Adipocyte (in vitro differentiated cells): Measurements from ENCODE around the gene TSEN54.

Experiments used
- DNase-seq: peaks from one replicate; pipeline ENCODE4 v3.0.0-alpha.2; 2015; ENCODE audit warnings: low read depth
- H3K27me3 ChIP-seq: replicated peaks from 2 replicates; pipeline ENCODE4 v1.7.0; 2013; ENCODE audit warnings: mild to moderate bottlenecking, low read length, moderate library complexity; ENCODE audit not compliant: control insufficient read depth, insufficient read depth
- H3K36me3 ChIP-seq: 2 replicates; pipeline ENCODE4 v1.7.0; 2013; ENCODE audit warnings: low read length, mild to moderate bottlenecking, moderate library complexity; ENCODE audit not compliant: control insufficient read depth, insufficient read depth, severe bottlenecking
- H3K4me1 ChIP-seq: 2 replicates; pipeline ENCODE4 v1.7.0; 2013; ENCODE audit warnings: mild to moderate bottlenecking, low read length, moderate library complexity; ENCODE audit not compliant: control insufficient read depth, insufficient read depth
- H3K4me3 ChIP-seq: 2 replicates; pipeline ENCODE4 v1.7.0; 2013; ENCODE audit warnings: mild to moderate bottlenecking, low read length, moderate library complexity
- H3K9ac ChIP-seq: 2 replicates; pipeline ENCODE4 v1.7.0; 2013; ENCODE audit warnings: mild to moderate bottlenecking, low read length, moderate library complexity
- H3K9me3 ChIP-seq: 2 replicates; pipeline ENCODE4 v1.7.0; 2013; ENCODE audit warnings: mild to moderate bottlenecking, low read length, moderate library complexity; ENCODE audit not compliant: control insufficient read depth

TSEN54 gene

DNA sequence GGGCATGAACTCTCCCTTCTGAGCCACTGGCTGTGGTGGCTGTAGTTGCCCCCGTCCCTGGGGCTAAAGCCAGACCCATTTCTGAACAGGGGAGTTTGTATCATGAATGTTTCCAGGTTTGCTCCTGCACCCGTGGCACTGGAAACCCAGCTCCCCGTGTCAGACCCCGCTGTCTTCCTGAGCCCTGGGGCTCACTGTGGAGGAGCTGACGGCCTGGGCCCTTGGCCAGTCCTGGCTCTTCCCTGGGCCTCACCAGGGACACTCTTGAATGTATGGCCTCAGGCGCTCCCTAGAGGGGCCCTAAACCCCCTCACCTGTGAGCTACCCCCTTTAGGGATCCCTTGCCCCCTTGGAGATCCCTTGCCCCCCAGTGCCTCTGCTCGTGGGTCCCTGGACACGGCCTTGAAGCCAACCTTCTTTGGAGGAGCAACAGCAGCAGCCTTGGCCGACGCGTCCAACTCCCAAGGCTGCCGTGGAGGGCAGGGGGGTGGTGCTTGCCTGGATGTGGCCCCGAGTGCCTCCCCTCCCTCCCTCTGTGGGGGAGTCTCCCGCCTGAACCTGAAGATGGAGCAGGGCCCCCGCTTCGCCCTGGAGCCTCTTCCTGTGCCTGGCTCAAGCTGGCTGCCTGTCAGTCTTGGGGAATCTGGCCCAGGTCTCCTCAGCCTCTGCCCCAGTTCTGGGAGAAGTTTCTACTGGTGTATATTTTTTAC, 16.9 kb upstream of the TSEN54 start:
- no peak overlapping the region for H3K4me3 ChIP-seq
- H3K4me1 ChIP-seq = peaks cover 16% of the 10 kb centered on the region
- DNase-seq = no peak
- no peaks in the 10 kb centered on the region for H3K9me3 ChIP-seq
- no peaks in the 10 kb centered on the region for H3K27me3 ChIP-seq
- H3K9ac ChIP-seq = peak overlapping the region; percentile 29
- peaks cover 38% of the 10 kb centered on the region for H3K36me3 ChIP-seq

DNA sequence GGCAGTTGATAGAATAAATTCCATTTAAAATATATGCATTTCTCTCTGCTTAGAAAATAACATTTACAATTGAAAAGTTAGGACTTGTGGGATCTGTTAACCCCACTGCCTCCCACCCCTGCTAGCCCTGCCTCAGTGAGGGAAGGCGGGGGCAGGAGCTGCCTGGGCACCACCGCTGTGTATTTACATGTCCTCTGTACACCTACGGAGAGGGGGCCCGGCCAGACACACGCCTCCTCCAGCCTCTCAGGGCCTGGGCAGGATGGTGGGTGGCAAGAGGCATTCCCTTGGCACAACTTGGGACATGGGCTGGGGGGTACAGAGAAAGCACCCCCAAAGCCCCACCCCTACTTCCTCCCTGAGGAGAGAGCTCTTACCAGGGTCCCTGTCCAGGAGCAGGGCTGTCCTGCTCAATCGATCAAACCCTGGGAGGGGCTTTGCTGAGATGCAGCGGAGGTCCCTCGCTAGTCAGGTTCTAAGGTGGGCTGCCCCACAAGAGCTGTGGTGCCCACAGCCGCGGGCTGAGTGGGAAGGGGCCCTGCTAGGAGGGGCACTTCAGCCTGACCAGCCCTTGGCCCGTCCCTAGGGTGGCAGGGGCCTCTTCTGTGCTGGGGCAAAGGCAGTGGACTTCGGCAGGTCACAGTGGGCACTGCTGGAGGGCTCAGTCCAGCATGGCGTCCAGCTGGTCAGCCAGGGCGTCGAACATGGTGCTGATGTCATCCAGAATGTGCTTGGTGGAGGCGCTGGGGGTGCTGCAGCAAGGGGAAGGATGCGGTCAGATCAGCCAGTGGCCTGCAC, 15.7 kb upstream of the TSEN54 start:
- Histone ChIP-seq H3K36me3 (peaks cover 35% of the 10 kb centered on the region), H3K9me3 (no peaks in the 10 kb centered on the region), H3K27me3 (no peaks in the 10 kb centered on the region), H3K9ac (no peak overlapping the region), H3K4me1 (peaks cover 16% of the 10 kb centered on the region), H3K4me3 (no peak overlapping the region)
- no peak for DNase-seq

DNA sequence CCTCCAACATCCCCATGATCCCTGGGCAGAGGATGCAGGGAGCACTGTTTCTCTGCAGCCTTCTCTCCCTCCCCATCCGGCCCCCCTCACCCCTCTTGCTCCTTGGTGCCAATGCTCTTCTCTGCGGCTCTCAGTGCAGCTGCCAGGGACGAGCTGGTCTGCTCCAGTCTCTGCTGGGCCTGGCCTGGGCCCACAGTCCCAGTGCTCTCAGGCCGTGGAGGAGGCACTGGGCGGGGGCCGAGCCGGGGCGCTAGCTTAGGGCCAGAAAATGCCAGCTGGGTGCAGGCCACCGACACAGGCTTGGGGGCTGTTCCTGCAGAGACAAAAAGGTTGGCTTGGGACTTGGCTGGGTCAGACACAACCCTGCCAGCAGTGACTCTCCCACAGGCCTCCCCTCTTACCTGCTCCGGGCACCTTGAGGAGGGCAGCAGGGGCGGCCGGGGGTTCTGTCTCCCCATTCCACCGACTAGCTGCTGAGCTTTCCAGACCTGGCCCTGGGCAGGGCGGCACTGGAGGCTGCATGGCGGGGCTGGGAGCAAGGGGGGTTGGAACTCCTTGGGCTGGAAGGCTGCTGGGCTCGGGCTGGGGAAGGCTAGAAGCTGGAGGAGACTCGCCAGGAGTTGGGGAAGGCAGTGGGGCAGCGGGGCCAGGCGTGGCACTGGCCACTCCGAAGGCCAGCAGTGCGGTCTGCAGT, 14.8 kb upstream of the TSEN54 start:
- Histone ChIP-seq H3K4me1 (peaks cover 16% of the 10 kb centered on the region), H3K36me3 (peaks cover 27% of the 10 kb centered on the region), H3K27me3 (no peaks in the 10 kb centered on the region), H3K9ac (no peak overlapping the region), H3K9me3 (no peaks in the 10 kb centered on the region), H3K4me3 (no peak overlapping the region)
- no peak for DNase-seq

DNA sequence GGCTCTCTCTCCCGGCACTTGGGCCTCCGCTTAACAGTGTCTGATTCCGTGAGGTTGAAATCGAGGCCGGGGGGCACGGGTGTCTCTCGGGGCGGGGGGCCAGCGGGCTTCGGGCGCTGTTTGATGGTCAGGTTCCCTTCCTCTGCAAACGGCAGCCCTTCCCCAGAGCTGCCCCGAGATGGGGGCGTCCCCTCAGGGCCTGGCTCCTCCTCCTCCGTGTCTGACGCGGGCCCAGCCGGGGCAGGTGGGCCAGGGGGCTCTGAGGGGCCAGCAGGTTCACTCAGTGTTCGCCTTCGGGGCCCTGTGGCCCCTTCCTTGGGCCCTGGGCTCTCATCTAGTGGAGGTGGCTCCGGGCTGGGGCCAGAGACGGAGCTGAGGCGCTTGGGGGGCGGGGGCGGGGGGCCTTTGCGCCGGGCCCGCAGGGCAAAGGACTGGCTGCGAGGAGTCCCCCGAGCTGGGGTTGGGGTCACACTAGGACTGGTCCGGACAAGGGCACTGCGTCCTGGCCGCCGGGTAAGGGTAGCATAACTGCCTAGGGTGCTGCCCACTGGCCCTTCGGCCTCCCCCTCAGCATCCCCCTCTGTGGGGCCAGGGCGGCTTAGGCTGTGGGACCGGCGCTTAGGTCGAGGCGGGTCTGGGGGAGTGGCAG, 14.1 kb upstream of the TSEN54 start:
- DNase-seq = no peak
- peaks cover 32% of the 10 kb centered on the region for H3K36me3 ChIP-seq

DNA sequence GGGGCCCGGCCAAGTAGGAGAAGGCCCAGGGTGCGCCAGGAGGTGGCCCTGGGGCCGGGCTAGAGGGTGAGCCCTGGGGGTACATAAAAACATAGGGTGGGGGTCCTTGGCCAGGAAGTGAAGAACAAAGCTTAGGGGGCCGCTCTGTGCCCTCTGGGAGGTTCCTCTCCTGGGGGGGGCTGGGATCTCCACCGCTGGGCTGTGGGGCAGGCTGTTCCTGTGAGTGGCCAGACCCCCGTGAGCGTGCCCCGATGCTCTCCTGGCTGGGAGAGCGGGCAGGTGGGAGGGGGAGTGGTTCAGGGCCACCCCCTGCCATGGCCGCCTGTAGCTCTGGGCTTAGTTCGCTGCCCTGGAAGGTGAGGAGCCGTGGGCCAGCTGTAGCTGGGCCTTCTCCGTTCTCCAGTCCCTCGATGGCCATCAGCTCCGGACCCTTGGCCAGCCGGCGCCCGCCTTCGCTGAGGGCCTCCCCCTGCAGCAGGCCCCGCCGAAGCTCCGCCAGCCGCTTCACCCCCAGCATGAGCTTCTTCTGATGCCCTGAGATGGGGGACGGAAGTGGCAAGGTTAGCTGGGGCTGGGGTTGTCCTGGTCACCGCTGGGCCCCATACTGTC, 13.5 kb upstream of the TSEN54 start:
- peaks cover 16% of the 10 kb centered on the region for H3K4me1 ChIP-seq
- DNase-seq = no peak

More for the DNA sequence above, 14.1 kb upstream of the TSEN54 start:
- H3K27me3 ChIP-seq = no peaks in the 10 kb centered on the region
- H3K4me1 ChIP-seq = peaks cover 16% of the 10 kb centered on the region
- H3K4me3 ChIP-seq = no peak overlapping the region
- no peaks in the 10 kb centered on the region for H3K9me3 ChIP-seq
- no peak overlapping the region for H3K9ac ChIP-seq

DNA sequence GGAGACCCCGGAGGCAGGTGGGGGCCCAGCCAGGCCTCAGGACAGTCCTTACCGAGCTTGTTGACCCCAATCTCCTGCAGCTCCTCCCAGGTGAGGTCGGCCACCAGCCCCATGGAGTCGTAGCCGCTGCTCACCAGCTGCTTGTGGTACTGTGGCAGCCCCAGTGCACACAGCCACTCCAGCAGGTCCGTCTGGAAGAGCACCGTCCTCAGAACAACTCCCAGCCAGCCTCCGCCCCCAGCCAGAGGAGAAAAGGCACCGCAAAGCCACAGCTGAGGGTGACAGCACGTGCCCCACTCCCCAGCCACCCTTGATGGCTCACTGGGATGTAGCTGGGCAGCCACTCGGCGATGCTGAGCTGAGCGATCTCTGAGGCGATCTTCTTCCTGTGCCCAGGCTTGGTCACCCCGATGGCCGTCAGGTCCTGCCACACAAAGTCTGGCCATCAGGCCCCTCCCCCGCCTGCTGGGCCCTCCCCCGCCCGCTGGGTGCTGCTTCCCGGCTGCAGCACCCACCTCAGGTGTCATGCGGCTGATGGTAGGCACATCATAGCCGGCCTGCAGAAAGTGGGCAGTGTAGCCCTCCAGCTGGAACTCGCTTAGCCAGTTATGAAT, 12.9 kb upstream of the TSEN54 start:
- Histone ChIP-seq H3K9me3 (no peaks in the 10 kb centered on the region), H3K36me3 (peaks cover 24% of the 10 kb centered on the region), H3K4me1 (peaks cover 16% of the 10 kb centered on the region), H3K27me3 (no peaks in the 10 kb centered on the region), H3K9ac (no peak overlapping the region), H3K4me3 (no peak overlapping the region)
- DNase-seq = no peak

More for the DNA sequence above, 13.5 kb upstream of the TSEN54 start:
- no peaks in the 10 kb centered on the region for H3K27me3 ChIP-seq
- peaks cover 29% of the 10 kb centered on the region for H3K36me3 ChIP-seq
- H3K9me3 ChIP-seq = no peaks in the 10 kb centered on the region
- no peak overlapping the region for H3K9ac ChIP-seq
- no peak overlapping the region for H3K4me3 ChIP-seq

DNA sequence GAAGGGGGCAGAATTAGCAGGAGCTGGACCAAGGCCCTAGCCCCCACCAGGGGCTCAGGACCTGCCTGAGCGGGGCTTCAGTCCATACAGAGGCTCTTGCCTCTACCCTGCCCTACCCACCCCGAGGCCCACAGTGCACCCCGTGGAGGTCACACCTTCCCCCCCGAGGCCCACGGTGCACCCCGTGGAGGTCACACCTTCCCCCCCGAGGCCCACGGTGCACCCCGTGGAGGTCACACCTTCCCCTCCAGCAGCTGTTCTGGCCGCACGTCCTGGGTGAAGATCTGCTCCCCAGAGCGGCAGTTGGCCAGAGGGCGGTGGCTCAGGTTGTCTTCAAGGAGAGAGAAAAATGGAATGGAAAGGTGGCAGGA, 12.4 kb upstream of the TSEN54 start:
- Histone ChIP-seq H3K27me3 (no peaks in the 10 kb centered on the region), H3K36me3 (peaks cover 20% of the 10 kb centered on the region), H3K4me1 (peaks cover 16% of the 10 kb centered on the region), H3K4me3 (no peak overlapping the region), H3K9me3 (no peaks in the 10 kb centered on the region), H3K9ac (no peak overlapping the region)
- no peak for DNase-seq

DNA sequence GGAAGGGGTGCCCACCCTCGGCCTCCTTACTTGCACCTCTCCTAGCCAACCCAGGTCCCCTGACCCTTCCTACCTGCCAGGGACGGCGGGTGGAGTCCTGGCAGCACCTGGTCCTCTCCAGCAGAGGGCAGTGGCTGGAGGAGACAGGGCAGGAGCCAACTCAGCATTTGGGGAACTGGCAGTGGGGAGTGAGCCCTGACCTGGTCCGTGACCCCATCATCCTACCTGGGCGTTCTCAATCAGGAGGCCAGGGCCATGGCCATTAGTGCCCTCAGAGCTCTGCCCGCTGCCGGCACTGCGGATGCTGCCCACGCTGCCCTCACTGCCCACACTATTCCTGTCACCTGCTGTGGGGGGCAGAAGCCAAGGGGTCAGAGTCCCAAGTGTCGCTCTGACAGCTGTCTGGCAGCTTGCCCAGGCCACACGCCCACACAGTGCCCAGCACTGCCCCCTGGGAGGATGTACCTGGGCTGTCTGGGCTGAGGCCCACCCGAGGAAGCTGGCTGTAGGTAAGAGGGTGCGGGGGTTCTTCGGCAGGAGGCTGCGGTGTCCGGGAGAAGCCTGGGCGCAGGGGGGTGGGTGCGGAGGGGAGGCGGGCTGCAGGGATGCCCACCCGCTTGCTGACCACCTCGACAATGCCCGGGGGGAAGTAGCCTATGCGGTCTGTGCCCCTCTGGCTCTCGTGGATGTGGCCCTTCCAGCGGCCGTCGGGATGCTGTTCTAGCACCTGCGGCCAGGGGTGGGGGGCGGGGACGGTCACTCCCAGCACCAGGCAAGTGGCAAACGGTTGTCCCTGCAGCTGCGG, 11.8 kb upstream of the TSEN54 start:
- no peaks in the 10 kb centered on the region for H3K9me3 ChIP-seq
- H3K9ac ChIP-seq = no peak overlapping the region
- peak; percentile 27 for DNase-seq
- no peaks in the 10 kb centered on the region for H3K27me3 ChIP-seq
- peaks cover 17% of the 10 kb centered on the region for H3K36me3 ChIP-seq
- no peak overlapping the region for H3K4me3 ChIP-seq
- peaks cover 12% of the 10 kb centered on the region for H3K4me1 ChIP-seq

DNA sequence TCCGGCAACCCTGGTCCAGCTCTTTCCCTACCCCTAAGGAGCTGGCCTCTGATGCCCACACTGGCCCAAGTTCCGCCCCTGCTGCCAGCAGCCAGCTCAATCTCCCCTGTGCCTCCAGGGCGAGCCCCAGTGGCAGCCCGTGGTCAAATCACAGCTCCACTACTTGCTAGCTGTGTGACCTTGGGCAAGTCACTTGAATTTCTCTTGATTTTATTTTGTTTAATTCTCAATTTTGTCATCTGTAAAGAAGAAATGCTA, 11.2 kb upstream of the TSEN54 start:
- Histone ChIP-seq H3K27me3 (no peaks in the 10 kb centered on the region), H3K4me1 (peaks cover 6% of the 10 kb centered on the region), H3K4me3 (no peak overlapping the region), H3K9ac (no peak overlapping the region), H3K9me3 (no peaks in the 10 kb centered on the region), H3K36me3 (peaks cover 16% of the 10 kb centered on the region)
- DNase-seq = no peak

DNA sequence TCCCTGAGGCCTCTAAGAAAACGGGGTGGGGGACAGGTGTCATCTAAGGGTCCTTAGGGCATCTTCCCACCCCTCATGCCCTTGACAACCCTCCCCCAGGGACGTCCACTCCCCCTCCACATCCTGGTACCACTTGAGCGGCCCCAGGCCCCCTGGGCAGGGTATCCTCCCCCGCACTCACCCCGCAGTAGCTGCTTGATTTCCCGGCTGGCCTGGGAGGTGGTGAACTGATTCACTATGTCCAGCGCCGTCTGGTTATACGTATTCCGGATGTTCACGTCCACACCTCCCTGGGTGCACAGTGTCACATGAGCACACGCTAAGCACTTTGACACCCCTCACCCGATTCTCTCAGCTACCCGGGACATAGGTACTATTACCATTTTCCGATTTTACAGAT, 10.7 kb upstream of the TSEN54 start:
- H3K9ac ChIP-seq = no peak overlapping the region
- H3K36me3 ChIP-seq = peaks cover 12% of the 10 kb centered on the region
- H3K9me3 ChIP-seq = no peaks in the 10 kb centered on the region

More for the DNA sequence above, 10.7 kb upstream of the TSEN54 start:
- DNase-seq = no peak
- Histone ChIP-seq H3K4me3 (no peak overlapping the region), H3K27me3 (no peaks in the 10 kb centered on the region), H3K4me1 (peaks cover under 1% of the 10 kb centered on the region)
